PC-9 (cell line): ENCODE data around the gene MGST1.

Experiments used
- CTCF ChIP-seq: fragments of 200-600 bp; sonication (generic); conservative IDR thresholded peaks from 2 replicates; pipeline ENCODE4 v1.6.1; 2017; ENCODE audit warnings: mixed run types, antibody characterized with exemption, mild to moderate bottlenecking, moderate library complexity
- EZH2 ChIP-seq: fragments of 200-600 bp; sonication (generic); IDR thresholded peaks from 2 replicates; pipeline ENCODE4 v1.8.0; 2017; ENCODE audit warnings: antibody characterized with exemption, low read depth

DNA sequence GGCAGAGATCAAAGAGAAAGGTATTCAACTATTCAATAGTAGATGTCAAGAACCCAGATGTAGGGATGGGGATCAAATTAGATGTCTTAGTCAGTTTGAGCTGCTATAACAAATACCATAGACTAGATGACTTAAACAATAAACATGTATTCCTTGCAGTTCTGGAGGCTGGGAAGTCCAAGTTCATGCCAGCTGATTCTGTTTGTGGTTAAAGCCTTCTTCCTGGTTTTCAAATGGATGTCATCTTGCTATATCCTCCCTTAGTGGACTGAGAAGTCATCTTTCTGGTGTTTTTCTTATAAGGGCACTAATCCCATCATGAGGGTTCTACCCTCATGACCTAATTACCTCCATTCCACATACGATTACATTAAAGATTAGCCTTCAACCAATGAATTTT, 19.5 kb upstream of the MGST1 start:
- TF ChIP-seq CTCF (no peak), EZH2 (no peak)
